Measurements from ENCODE around the gene SLC2A13.
"Not testable (repeated sequence)": the region's sequence is repeated elsewhere in the genome, so short reads cannot be mapped to it uniquely, and the experiment has no call there.

The SLC2A13 gene

GRCh38 chr12:39920222-39920621, 185.7 kb downstream of the SLC2A13 start:
- DNase-seq = no peak

GRCh38 chr12:39919790-39920189, 186.1 kb downstream of the SLC2A13 start:
- DNase-seq = no peak

- DNase-seq = no peak
These were observed 190.6 kb downstream of the SLC2A13 start for GRCh38 chr12:39915249-39915648.

GRCh38 chr12:39912211-39912980, 193.5 kb downstream of the SLC2A13 start:
- DNase-seq = no peak

GRCh38 chr12:39906237-39906636, 199.6 kb downstream of the SLC2A13 start:
- no peak for DNase-seq

GRCh38 chr12:39905152-39905551, 200.7 kb downstream of the SLC2A13 start:
- no peak for DNase-seq

- no peak for DNase-seq
These were observed 203.1 kb downstream of the SLC2A13 start for GRCh38 chr12:39902821-39903220.

- DNase-seq = no peak
These were observed 208.6 kb downstream of the SLC2A13 start for GRCh38 chr12:39897315-39897714.

GRCh38 chr12:39893388-39893787, 212.5 kb downstream of the SLC2A13 start:
- DNase-seq = not testable (repeated sequence)

GRCh38 chr12:39892146-39892545, 213.7 kb downstream of the SLC2A13 start:
- no peak for DNase-seq

GRCh38 chr12:39887856-39888255, 218.0 kb downstream of the SLC2A13 start:
- no peak for DNase-seq

GRCh38 chr12:39886106-39886505, 219.8 kb downstream of the SLC2A13 start:
- no peak for DNase-seq

- DNase-seq = no peak
These were observed 221.2 kb downstream of the SLC2A13 start for GRCh38 chr12:39884616-39885125.

- DNase-seq = no peak
These were observed 222.5 kb downstream of the SLC2A13 start for GRCh38 chr12:39883411-39883810.

GRCh38 chr12:39878753-39879152, 227.1 kb downstream of the SLC2A13 start:
- DNase-seq = no peak

GRCh38 chr12:39875721-39876120, 230.2 kb downstream of the SLC2A13 start:
- no peak for DNase-seq

- DNase-seq = no peak
These were observed 231.1 kb downstream of the SLC2A13 start for GRCh38 chr12:39874785-39875184.

- DNase-seq = no peak
These were observed 232.8 kb downstream of the SLC2A13 start for GRCh38 chr12:39873065-39873464.

GRCh38 chr12:39872425-39872824, 233.5 kb downstream of the SLC2A13 start:
- no peak for DNase-seq

GRCh38 chr12:39868328-39868725, 237.6 kb downstream of the SLC2A13 start:
- no peak for DNase-seq

GRCh38 chr12:39867631-39868327, 238.1 kb downstream of the SLC2A13 start:
- no peak for DNase-seq

GRCh38 chr12:39866135-39866534, 239.7 kb downstream of the SLC2A13 start:
- DNase-seq = no peak

GRCh38 chr12:39860695-39861094, 245.2 kb downstream of the SLC2A13 start:
- DNase-seq = no peak

GRCh38 chr12:39853003-39853402, 252.9 kb downstream of the SLC2A13 start:
- no peak for DNase-seq
